Activated naive CD8-positive, alpha-beta T cell treated with anti-CD3 and anti-CD28 coated beads for 36 hours (primary cell): ENCODE data around the gene MAGI3. TPM values are rescaled to one million over a fixed set of nuclear protein-coding genes. Genes with fewer than 3 reads are reported as not detected.
"Not testable (repeated sequence)": the region's sequence is repeated elsewhere in the genome, so short reads cannot be mapped to it uniquely, and the experiment has no call there.

ENCODE experiments used
- DNase-seq: peaks from one replicate; pipeline ENCODE4 v3.0.0; 2021
- H3K27ac Mint-ChIP-seq: one replicate; pipeline ENCODE4 v1.8.0; 2022; ENCODE audit warnings: mild to moderate bottlenecking, moderate library complexity, mixed read lengths
- H3K27me3 Mint-ChIP-seq: one replicate; pipeline ENCODE4 v1.8.0; 2022; ENCODE audit warnings: mild to moderate bottlenecking, mixed read lengths
- H3K36me3 Mint-ChIP-seq: one replicate; pipeline ENCODE4 v1.8.0; 2021; ENCODE audit warnings: mild to moderate bottlenecking, mixed read lengths
- H3K4me1 Mint-ChIP-seq: one replicate; pipeline ENCODE4 v1.8.0; 2021; ENCODE audit warnings: mixed read lengths
- H3K4me3 Mint-ChIP-seq: one replicate; pipeline ENCODE4 v1.8.0; 2022; ENCODE audit warnings: mild to moderate bottlenecking, moderate library complexity, mixed read lengths
- H3K9me3 Mint-ChIP-seq: one replicate; pipeline ENCODE4 v1.8.0; 2022; ENCODE audit warnings: mixed read lengths
- total RNA-seq, 2 experiments: library from RNA; stranded (reverse); gene quantifications; one replicate each; pipeline ENCODE4 v1.2.3, GENCODE V29; 2021

MAGI3 gene
- total RNA-seq, 2 experiments from 2014 or later, result 3.3 to 3.4 TPM

DNA sequence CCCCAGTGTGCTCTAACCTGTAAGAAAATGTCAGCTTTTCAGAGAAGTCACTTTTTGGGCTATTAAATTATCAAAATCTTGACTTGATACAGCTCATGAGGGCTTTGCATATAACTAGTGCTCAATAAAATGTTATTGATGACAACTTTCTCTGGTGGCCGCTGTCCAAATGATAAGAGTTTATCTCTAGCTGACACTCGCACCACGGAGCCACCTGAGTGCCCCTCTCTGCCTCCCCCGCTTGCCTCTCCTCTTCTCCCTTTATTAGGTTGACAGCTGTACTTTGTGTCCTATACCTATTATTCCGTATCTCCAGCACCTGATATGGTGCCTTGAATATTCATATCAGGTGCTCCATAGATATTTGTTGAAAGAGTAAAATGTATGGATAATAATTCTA, 286.2 kb downstream of the MAGI3 start:
- DNase-seq, result no peak
- Mint-ChIP-seq H3K27me3 (no peaks in the 10 kb centered on the region), H3K4me3 (no peak overlapping the region), H3K36me3 (no peaks in the 10 kb centered on the region), H3K9me3 (no peaks in the 10 kb centered on the region), H3K27ac (no peak overlapping the region), H3K4me1 (no peaks in the 10 kb centered on the region)

DNA sequence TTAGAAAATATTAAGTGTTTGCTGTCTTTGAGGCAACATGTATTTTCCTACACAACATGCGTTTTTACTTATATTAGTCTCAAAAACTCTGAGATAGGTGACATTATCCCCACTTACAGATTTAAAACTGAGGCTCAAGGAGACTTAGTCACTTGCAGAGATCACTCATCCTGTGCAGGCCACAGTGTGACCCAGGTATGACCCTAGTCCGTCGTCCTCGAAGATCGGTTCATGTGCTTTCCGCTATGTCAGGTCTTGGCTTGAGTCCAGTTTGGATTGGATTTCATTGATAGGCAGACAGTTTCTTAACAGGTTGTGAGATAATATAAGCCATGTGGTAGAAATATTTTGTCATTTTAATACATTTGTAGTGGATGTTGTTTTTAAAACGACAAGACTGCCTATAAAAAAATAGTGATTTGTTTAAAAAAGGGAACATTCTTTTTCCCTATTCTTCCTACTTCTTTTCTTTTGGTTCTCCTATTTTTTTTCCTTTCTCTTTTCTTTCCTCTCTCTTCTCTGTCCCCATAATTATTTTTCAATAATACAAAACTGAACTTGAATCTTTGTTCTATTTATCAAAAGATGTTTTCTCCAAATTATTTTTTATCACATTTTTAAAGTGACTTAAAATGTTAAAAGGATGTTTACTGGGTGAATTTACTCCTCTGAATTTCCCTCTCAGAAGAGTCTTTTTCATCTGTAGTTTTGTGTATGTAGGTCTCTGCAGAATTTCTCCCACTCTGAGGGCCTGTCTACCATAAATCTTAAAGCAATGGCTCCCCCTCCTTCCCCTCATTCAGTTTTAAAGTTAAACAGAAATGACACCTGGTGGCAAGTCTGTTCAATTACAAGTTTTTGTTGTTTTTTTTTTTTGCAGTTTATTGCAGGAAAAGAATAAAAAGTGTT, 287.2 kb downstream of the MAGI3 start:
- no peak overlapping the region for H3K27ac Mint-ChIP-seq
- no peaks in the 10 kb centered on the region for H3K4me1 Mint-ChIP-seq
- no peaks in the 10 kb centered on the region for H3K36me3 Mint-ChIP-seq
- no peaks in the 10 kb centered on the region for H3K27me3 Mint-ChIP-seq
- DNase-seq, result no peak
- no peak overlapping the region for H3K4me3 Mint-ChIP-seq
- no peaks in the 10 kb centered on the region for H3K9me3 Mint-ChIP-seq

DNA sequence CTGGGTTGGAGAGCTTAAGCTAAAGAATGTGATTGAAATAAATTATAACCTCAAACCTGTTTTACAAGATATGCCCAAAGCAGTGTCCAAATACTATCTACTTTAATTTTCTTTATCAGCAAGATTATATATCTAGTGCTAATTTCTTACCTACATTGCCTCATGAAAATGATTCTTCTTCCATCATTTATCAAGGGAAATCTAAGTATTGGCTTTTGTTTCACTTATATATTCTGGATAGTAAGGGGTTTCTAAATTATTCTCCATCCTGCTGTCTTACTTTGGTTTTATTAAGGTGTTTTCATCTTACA, 287.8 kb downstream of the MAGI3 start:
- H3K9me3 Mint-ChIP-seq, result no peaks in the 10 kb centered on the region
- DNase-seq, result no peak
- H3K4me3 Mint-ChIP-seq, result no peak overlapping the region
- no peaks in the 10 kb centered on the region for H3K4me1 Mint-ChIP-seq
- no peak overlapping the region for H3K27ac Mint-ChIP-seq
- H3K36me3 Mint-ChIP-seq, result no peaks in the 10 kb centered on the region
- H3K27me3 Mint-ChIP-seq, result no peaks in the 10 kb centered on the region

DNA sequence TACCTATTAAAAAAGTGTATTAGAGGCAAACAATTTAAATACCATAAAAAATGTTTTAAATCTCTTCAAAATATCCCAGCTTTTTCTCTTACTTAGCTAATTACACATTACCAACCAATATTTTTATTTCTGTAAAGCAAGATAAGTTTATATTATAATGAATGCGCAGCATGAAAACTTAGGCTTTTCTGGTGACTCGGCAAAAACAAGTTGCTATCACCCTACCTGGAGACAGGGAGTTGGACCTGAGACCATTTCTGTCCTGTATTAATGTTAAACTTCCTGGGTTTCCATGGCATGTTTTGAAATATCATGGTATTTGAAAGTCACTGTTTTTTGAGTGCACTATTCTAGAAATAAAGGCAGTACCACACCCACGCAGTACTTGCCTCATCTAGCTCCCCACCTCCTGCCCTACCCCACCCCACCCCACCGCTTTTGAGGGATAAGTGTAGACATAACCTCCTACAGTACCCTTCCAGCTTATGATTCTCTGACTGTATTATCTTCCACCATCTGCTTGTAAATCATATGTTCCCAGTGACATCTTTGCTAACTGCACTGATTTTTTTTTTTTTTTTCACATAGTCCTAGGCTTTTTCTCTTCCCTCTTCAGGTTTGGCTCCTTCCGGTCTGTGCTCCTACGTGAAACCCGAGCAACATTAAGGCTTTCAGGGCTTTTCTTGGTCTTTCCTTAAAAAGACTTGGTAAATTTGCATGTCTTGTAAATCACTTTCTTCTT, 291.5 kb downstream of the MAGI3 start:
- Mint-ChIP-seq H3K27me3 (no peaks in the 10 kb centered on the region), H3K4me3 (no peak overlapping the region), H3K27ac (no peak overlapping the region), H3K9me3 (no peaks in the 10 kb centered on the region), H3K4me1 (peaks cover 3% of the 10 kb centered on the region), H3K36me3 (no peaks in the 10 kb centered on the region)
- no peak for DNase-seq

DNA sequence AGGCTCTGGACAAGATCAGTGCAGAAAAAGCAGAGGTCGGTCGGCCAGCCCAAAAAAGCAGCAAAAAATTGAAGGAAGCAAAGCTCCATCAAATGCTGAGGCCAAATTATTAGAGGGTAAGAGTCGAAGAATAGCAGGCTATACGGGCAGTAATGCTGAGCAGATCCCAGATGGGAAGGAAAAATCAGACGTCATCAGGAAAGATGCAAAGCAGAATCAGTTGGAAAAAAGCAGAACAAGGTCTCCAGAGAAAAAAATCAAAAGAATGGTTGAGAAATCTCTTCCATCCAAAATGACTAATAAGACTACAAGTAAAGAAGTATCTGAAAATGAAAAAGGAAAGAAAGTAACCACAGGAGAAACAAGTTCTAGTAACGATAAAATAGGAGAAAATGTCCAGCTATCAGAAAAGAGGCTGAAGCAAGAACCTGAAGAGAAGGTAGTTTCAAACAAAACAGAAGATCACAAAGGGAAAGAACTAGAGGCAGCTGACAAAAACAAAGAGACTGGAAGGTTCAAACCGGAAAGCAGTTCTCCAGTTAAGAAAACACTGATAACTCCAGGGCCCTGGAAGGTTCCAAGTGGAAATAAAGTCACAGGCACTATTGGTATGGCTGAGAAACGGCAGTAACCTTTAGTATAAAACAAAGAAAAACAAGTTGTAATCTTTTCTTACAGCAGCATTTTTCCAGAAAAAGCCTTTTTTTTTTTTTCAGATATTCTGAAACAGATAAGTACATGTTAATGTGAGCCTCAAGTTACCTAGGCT, 293.3 kb downstream of the MAGI3 start:
- no peaks in the 10 kb centered on the region for H3K9me3 Mint-ChIP-seq
- DNase-seq, result no peak
- H3K4me3 Mint-ChIP-seq, result no peak overlapping the region
- H3K27ac Mint-ChIP-seq, result no peak overlapping the region
- no peaks in the 10 kb centered on the region for H3K27me3 Mint-ChIP-seq
- peaks cover 3% of the 10 kb centered on the region for H3K4me1 Mint-ChIP-seq
- H3K36me3 Mint-ChIP-seq, result no peaks in the 10 kb centered on the region

DNA sequence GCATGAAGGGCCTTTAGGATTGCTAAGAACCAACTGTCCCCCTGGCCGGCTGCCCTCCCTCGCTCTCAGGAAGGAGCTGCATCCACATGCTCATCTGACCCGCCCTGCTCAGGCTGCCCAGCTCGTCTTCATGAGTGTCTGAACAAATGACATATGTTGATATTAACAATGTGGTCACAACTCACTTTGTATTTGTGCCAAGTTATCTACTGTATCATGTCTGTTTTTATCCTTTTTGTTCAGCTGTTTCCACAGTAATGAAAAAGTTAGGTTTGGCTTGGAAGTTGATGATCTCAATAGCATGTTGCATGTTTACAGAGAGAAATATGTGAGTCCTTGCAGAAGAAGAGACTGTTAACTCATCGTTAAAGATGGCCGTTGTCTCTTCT, 293.8 kb downstream of the MAGI3 start:
- Mint-ChIP-seq H3K36me3 (no peaks in the 10 kb centered on the region), H3K27ac (no peak overlapping the region), H3K9me3 (no peaks in the 10 kb centered on the region), H3K27me3 (no peaks in the 10 kb centered on the region), H3K4me1 (peaks cover 3% of the 10 kb centered on the region), H3K4me3 (no peak overlapping the region)
- no peak for DNase-seq

DNA sequence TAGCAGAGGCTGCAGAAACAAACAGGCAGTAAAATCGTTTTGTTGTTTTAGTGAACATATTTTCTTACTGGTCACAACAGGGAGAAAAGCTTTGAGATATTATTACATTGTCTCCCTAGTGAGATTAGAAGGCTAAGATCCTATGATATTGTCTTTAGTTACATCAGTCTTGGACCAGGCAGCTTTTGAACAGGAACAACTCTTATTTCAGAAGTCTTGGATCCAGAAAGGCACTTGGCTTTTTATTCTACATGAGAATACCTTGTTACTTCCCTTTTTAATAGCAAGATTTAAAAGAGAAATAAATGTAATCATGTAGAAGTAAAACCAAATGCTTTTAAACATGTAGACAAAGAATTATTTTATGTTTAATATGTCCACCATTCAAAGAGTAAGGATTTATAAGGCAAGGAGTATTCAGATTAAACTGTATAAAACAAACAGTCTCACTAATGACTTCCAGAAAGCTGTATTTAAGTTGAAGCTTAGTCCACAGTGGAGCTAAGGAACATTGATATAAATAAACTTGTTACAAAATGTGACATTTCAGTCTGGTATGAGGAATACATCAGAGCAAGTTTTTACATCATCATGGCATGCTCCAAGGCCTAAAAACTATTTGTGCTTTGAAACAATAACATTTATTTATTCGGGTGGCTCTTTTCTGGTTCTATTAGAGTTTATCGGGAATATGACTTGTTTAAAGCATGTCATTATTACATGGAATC, 296.7 kb downstream of the MAGI3 start:
- Mint-ChIP-seq H3K9me3 (no peaks in the 10 kb centered on the region), H3K36me3 (peaks cover 6% of the 10 kb centered on the region), H3K27me3 (no peaks in the 10 kb centered on the region), H3K4me3 (no peak overlapping the region), H3K4me1 (peaks cover 3% of the 10 kb centered on the region), H3K27ac (no peak overlapping the region)
- DNase-seq, result no peak

DNA sequence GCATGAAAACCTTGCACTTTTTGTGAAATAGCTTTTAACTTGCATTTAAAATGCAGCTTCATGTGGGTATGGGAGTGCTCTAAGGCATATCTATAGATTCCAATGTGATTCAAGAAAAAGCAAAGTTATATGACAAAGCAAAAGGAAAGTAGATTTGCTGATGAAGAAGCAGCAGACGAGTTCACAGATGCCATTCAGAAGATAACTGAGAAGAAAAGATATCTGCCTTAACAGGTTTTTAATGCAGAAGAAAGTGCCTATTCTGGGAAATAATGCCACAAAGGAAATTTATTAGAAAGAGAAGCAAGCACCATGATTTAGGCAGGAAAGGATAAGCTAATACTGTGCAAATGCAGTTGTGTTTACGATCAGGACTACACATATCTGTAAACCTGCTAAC, 300.9 kb downstream of the MAGI3 start:
- DNase-seq, result no peak
- Mint-ChIP-seq H3K36me3 (peaks cover 36% of the 10 kb centered on the region), H3K9me3 (peaks cover 22% of the 10 kb centered on the region), H3K27me3 (no peaks in the 10 kb centered on the region), H3K27ac (no peak overlapping the region), H3K4me3 (no peak overlapping the region), H3K4me1 (no peaks in the 10 kb centered on the region)

DNA sequence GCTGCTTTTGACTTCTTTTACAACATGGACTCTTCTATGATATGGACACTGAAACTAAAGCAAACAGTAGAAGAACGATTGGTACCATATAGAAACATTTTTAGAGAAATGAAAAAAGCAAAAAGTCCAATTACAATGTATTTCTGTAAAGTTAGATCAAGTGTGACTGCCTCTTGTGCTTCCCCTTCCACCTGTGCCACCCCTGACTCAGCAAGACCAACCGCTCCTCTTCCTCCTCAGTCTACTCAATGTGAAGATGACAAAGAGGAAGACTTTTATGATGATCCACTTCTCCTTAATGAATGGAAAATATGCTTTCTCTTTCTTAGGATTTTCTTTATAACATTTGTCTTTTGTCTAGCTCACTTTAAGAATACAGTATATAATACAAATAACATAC, 302.0 kb downstream of the MAGI3 start:
- H3K36me3 Mint-ChIP-seq, result peaks cover 40% of the 10 kb centered on the region
- H3K4me1 Mint-ChIP-seq, result no peaks in the 10 kb centered on the region
- H3K9me3 Mint-ChIP-seq, result peaks cover 22% of the 10 kb centered on the region
- no peaks in the 10 kb centered on the region for H3K27me3 Mint-ChIP-seq
- no peak overlapping the region for H3K27ac Mint-ChIP-seq
- DNase-seq, result no peak
- H3K4me3 Mint-ChIP-seq, result no peak overlapping the region

DNA sequence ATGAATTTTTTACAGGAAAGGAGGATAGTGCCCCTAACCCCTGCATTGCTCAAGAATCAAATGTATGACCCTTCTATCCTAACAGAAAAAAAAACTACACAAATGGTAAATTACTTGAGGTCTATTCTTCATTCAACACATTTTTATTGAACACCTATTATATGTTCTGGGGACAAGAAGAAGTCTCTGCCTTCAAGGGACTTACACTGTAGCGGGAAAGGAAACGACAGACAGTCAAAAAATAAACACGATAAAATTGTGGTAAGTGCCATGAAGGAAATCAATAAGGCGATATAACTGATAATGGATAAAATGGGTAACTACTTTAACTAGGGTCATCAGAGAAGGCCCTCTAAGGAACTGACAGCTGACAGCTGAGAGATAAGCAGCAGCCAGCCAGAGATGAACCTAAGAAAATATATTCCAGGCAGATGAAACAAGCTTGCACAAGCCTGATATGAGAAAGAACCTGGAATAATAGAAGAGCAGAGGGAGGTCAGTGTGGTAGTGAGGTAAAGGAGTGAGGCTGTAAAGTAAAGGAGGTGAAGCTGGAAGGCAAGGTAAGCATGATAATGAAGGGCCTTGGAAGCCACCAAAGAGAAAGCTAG, 302.6 kb downstream of the MAGI3 start:
- no peak for DNase-seq
- Mint-ChIP-seq H3K27ac (no peak overlapping the region), H3K9me3 (peaks cover 22% of the 10 kb centered on the region), H3K4me3 (no peak overlapping the region), H3K36me3 (peaks cover 41% of the 10 kb centered on the region), H3K27me3 (no peaks in the 10 kb centered on the region), H3K4me1 (no peaks in the 10 kb centered on the region)

DNA sequence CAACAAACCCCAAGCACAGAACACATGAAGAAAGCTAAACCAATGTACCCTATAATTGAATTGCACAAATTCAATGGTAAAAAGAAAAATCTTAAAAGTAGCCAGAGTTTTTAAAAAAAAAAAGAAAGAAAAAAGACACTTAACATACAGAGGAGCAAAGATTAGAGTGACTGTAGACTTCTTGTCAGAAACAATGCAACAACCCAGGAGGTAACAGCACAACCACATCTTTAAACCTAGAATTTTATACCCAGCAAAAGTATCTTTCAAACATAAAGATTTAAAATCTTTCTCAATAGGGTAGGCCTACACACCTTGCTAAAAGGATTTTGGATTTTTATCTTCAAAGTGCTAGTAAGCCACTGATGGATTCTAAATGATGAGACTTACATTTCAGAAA, 304.6 kb downstream of the MAGI3 start:
- Mint-ChIP-seq H3K4me3 (no peak overlapping the region), H3K9me3 (peaks cover 22% of the 10 kb centered on the region), H3K36me3 (peaks cover 39% of the 10 kb centered on the region), H3K4me1 (no peaks in the 10 kb centered on the region), H3K27me3 (no peaks in the 10 kb centered on the region), H3K27ac (no peak overlapping the region)
- no peak for DNase-seq

DNA sequence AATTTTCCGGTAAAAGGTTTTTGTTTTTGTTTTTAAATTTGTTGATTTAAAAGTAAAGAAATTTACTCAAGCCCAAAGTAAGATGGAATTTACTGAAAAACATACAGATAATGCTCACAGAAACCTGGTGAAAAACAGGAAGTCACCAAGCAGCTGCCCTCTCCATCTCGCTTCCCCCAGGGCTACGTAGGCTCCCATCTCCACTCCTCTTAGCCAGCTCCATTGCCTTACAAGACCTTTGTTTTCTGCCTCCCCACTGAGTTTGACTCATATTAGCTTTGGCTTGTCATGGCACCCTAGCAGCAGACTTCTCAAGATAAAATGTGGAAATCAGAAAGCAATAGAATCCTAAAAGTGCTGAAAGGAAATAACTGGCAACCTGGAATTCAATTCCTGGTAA, 311.1 kb downstream of the MAGI3 start:
- Mint-ChIP-seq H3K36me3 (peaks cover 8% of the 10 kb centered on the region), H3K9me3 (no peaks in the 10 kb centered on the region), H3K4me3 (no peak overlapping the region), H3K27me3 (no peaks in the 10 kb centered on the region), H3K4me1 (peaks cover 5% of the 10 kb centered on the region), H3K27ac (no peak overlapping the region)
- DNase-seq, result no peak

DNA sequence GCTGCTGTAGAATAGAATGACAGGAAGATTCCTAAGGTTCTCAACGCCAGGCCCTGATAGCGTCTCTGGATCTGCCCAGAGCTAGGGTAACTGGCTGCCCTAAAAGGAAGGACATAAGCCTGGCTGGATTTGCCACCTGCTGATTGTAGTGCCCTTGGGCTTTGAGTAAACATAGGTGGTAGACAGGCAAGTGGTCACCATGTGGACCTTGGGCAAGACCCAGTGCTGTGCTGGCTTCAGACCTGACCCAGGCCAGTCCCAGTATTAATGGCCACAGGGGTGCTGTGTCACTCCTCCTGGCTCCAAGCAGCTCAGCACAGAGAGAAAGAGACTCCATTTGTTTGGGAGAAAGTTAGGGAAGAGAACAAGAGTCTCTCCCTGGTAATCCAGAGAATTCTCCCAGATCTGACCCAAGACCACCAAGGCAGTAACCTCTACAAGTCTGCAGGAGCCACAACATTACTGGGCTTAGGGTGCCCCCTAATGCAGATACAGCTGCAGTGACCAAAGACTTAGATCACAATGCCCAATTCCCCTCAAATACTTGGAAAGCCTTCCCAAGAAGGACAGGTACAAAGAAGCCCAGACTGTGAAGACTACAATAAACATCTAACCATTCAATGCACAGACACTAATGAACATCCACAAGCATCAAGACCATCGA, 324.4 kb downstream of the MAGI3 start:
- Mint-ChIP-seq H3K9me3 (peaks cover 19% of the 10 kb centered on the region), H3K4me1 (peaks cover 2% of the 10 kb centered on the region), H3K27ac (no peak overlapping the region), H3K27me3 (no peaks in the 10 kb centered on the region), H3K4me3 (no peak overlapping the region), H3K36me3 (peaks cover 40% of the 10 kb centered on the region)
- DNase-seq, result no peak

DNA sequence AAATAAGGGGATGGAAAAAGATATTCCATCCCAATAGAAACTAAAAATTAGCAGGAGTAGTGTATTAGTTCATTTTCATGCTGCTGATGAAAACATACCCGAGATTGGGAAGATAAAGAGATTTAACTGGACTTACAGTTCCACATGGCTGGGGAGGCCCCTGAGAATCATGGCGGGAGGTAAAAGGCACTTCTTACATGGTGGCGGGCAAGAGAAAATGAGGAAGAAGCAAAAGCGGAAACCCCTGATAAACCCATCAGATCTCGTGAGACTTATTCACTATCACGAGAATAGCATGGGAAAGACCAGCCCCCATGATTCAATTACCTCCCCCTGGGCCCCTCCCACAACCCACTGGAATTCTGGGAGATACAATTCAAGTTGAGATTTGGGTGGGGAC, 327.2 kb downstream of the MAGI3 start:
- H3K4me1 Mint-ChIP-seq, H3K4me3 Mint-ChIP-seq, H3K27ac Mint-ChIP-seq, H3K27me3 Mint-ChIP-seq, DNase-seq: not testable (repeated sequence)
- Mint-ChIP-seq H3K36me3 (peaks cover 60% of the 10 kb centered on the region), H3K9me3 (peaks cover 20% of the 10 kb centered on the region)
